Kidney epithelial cell (primary cell): ENCODE data around the gene CKB. TPM values are rescaled to one million over a fixed set of nuclear protein-coding genes. Genes with fewer than 3 reads are reported as not detected.

ENCODE experiments used
- DNase-seq: peaks from one replicate; pipeline ENCODE4 v3.0.0-alpha.2; 2010; ENCODE audit warnings: low read depth
- H3K27me3 ChIP-seq: 2 replicates; pipeline ENCODE4 v1.6.0; 2011; ENCODE audit warnings: low read length; ENCODE audit not compliant: control insufficient read depth, insufficient read depth
- H3K36me3 ChIP-seq: 2 replicates; pipeline ENCODE4 v1.5.1; 2011; ENCODE audit warnings: low read length; ENCODE audit not compliant: control insufficient read depth, insufficient read depth
- H3K4me3 ChIP-seq: 2 replicates; pipeline ENCODE4 v1.5.1; 2011; ENCODE audit warnings: low read depth, mild to moderate bottlenecking, control low read depth, low read length
- CTCF ChIP-seq: IDR thresholded peaks from 2 replicates; pipeline ENCODE4 v1.5.1; 2011; ENCODE audit warnings: mild to moderate bottlenecking, moderate library complexity, low read length, control low read depth, inconsistent platforms; ENCODE audit not compliant: insufficient read depth, poor library complexity, severe bottlenecking
- total RNA-seq: library from RNA; depleted of rRNA; stranded (reverse); fragments of >200 nt; gene quantifications from 2 replicates; pipeline ENCODE4 v1.2.3, GENCODE V29; 2015

CKB gene
- total RNA-seq, 1 donor from 2014 or later: 78.7 TPM

- H3K27me3 ChIP-seq: no peaks in the 10 kb centered on the region
- no peak for DNase-seq
- peaks cover 6% of the 10 kb centered on the region for H3K36me3 ChIP-seq
- no peak for TF ChIP-seq CTCF
- no peak overlapping the region for H3K4me3 ChIP-seq
These were observed 19.3 kb downstream of the CKB start for GRCh38 chr14:103503296-103503695.

- no peak overlapping the region for H3K4me3 ChIP-seq
- H3K36me3 ChIP-seq: peaks cover 6% of the 10 kb centered on the region
- no peak for DNase-seq
- no peak for TF ChIP-seq CTCF
- no peaks in the 10 kb centered on the region for H3K27me3 ChIP-seq
These were observed 19.8 kb downstream of the CKB start for GRCh38 chr14:103502877-103503276.

GRCh38 chr14:103501921-103502669, 20.5 kb downstream of the CKB start:
- no peak for DNase-seq
- Histone ChIP-seq H3K36me3 (peaks cover 6% of the 10 kb centered on the region), H3K27me3 (no peaks in the 10 kb centered on the region), H3K4me3 (no peak overlapping the region)
- TF ChIP-seq CTCF: no peak

- DNase-seq: no peak
- no peak overlapping the region for H3K4me3 ChIP-seq
- no peaks in the 10 kb centered on the region for H3K27me3 ChIP-seq
- H3K36me3 ChIP-seq: peaks cover 6% of the 10 kb centered on the region
- no peak for TF ChIP-seq CTCF
These were observed 21.4 kb downstream of the CKB start for GRCh38 chr14:103501041-103501870.

GRCh38 chr14:103500148-103500990, 22.3 kb downstream of the CKB start:
- Histone ChIP-seq H3K4me3 (no peak overlapping the region), H3K36me3 (peaks cover 6% of the 10 kb centered on the region), H3K27me3 (no peaks in the 10 kb centered on the region)
- DNase-seq: no peak
- TF ChIP-seq CTCF: peak; percentile 98
